Measurements from ENCODE around the gene CDKL4.
"Not testable (repeated sequence)": the region's sequence is repeated elsewhere in the genome, so short reads cannot be mapped to it uniquely, and the experiment has no call there.

CDKL4 gene

GRCh38 chr2:39142904-39143605 is 100.7 kb downstream of the CDKL4 start:
- no peak for DNase-seq (ENCODE audit: low read depth in 2 of 2)

GRCh38 chr2:39141334-39142271 is 102.2 kb downstream of the CDKL4 start:
- no peak for DNase-seq (ENCODE audit: low read depth in 2 of 2)

GRCh38 chr2:39140948-39141333 is 102.8 kb downstream of the CDKL4 start:
- not testable (repeated sequence) for DNase-seq (ENCODE audit: low read depth in 2 of 2)

- DNase-seq (ENCODE audit: low read depth in 2 of 2) = no peak
These were observed 103.4 kb downstream of the CDKL4 start for GRCh38 chr2:39140322-39140847.

GRCh38 chr2:39139511-39140237 is 104.1 kb downstream of the CDKL4 start:
- no peak for DNase-seq (ENCODE audit: low read depth in 2 of 2)

GRCh38 chr2:39138837-39139211 is 104.9 kb downstream of the CDKL4 start:
- DNase-seq (ENCODE audit: low read depth in 2 of 2) = no peak

- DNase-seq (ENCODE audit: low read depth in 2 of 2) = not testable (repeated sequence)
These were observed 105.5 kb downstream of the CDKL4 start for GRCh38 chr2:39138187-39138836.

GRCh38 chr2:39136799-39137198 is 107.0 kb downstream of the CDKL4 start:
- DNase-seq (ENCODE audit: low read depth in 2 of 2) = no peak

- no peak for DNase-seq (ENCODE audit: low read depth in 2 of 2)
These were observed 108.0 kb downstream of the CDKL4 start for GRCh38 chr2:39135690-39136259.

- DNase-seq (ENCODE audit: low read depth in 2 of 2) = no peak
These were observed 110.4 kb downstream of the CDKL4 start for GRCh38 chr2:39133215-39133851.

GRCh38 chr2:39128919-39129391 is 114.8 kb downstream of the CDKL4 start:
- DNase-seq (ENCODE audit: low read depth in 2 of 2) = peak; percentile 35 to 55

- DNase-seq (ENCODE audit: low read depth in 2 of 2) = peak in 1 of 2 donors; percentile 14
These were observed 115.8 kb downstream of the CDKL4 start for GRCh38 chr2:39127973-39128372.

All from stimulated activated CD4-positive, alpha-beta T cell treated with anti-CD3 and anti-CD28 coated beads, Interleukin-1b, Interleukin-23, amount 100 ng/mL, for 4 hours (primary cell).